Endothelial cell of umbilical vein (primary cell): Measurements from ENCODE around the gene TRERF1. TPM values are rescaled to one million over a fixed set of nuclear protein-coding genes. Genes with fewer than 3 reads are reported as not detected.

Experiments used
- BruUV-seq: library from RNA; stranded (reverse); fragments of 400-500 nt; replicated peaks from 2 replicates; lab custom pipeline; 2021; lab: Mats Ljungman, UMichigan
- CTCF ChIA-PET: fragments of 300-600, 350-600 bp; sonication (Branson Sonifier 250); formaldehyde crosslinking; loops from one replicate; lab custom pipeline; 2021; ENCODE audit warnings: antibody characterized with exemption, inconsistent platforms; lab: Charles Lee
- POLR2A ChIA-PET: fragments of 300-600, 350-600 bp; sonication (Branson Sonifier 250); formaldehyde crosslinking; loops from one replicate; lab custom pipeline; 2021; ENCODE audit warnings: antibody characterized with exemption, inconsistent platforms; lab: Charles Lee
- DNase-seq: peaks from one replicate; pipeline ENCODE4 v3.0.0-alpha.2; 2011; ENCODE audit warnings: low read depth, low spot score
- FAIRE-seq: peaks from 2 replicates; lab custom pipeline; 2011; peaks lifted over from hg19 to GRCh38; lab: Jason Lieb, UNC
- H2AFZ ChIP-seq: 2 replicates; pipeline ENCODE4 v1.6.0; 2012; ENCODE audit warnings: low read depth, low read length, control low read depth, inconsistent platforms
- H3K27ac ChIP-seq: 2 replicates; pipeline ENCODE4 v1.5.1; 2011; ENCODE audit warnings: low read depth, mild to moderate bottlenecking, control low read depth, low read length, moderate library complexity; ENCODE audit not compliant: insufficient read depth
- H3K27me3 ChIP-seq, 2 experiments: 2 replicates each; pipeline versions ENCODE4 v1.6.0 to v1.6.1; 2011; ENCODE audit warnings: low read length in 2 of 2, mixed read lengths in 1 of 2; ENCODE audit not compliant: control insufficient read depth in 2 of 2, insufficient read depth in 2 of 2
- H3K36me3 ChIP-seq, 2 experiments: 2 replicates in 1 of 2; 3 replicates in 1 of 2; pipeline ENCODE4 v1.5.1; 2011; ENCODE audit warnings: low read length in 2 of 2, mild to moderate bottlenecking in 1 of 2, moderate library complexity in 1 of 2; ENCODE audit not compliant: control insufficient read depth in 2 of 2, insufficient read depth in 2 of 2; ENCODE audit errors: extremely low read depth in 1 of 2
- H3K4me1 ChIP-seq: 3 replicates; pipeline ENCODE4 v1.5.1; 2011; ENCODE audit warnings: mild to moderate bottlenecking, low read length; ENCODE audit not compliant: control insufficient read depth, insufficient read depth; ENCODE audit errors: extremely low read depth
- H3K4me2 ChIP-seq: 2 replicates; pipeline ENCODE4 v1.6.1; 2011; ENCODE audit warnings: low read length, control low read depth, mixed read lengths; ENCODE audit not compliant: insufficient read depth
- H3K4me3 ChIP-seq, 3 experiments: fragments of 200-600 bp in 1 of 3; sonication (generic), shearing (Covaris generic) in 1 of 3; replicated peaks in 1 of 3; 2 replicates each; pipeline ENCODE4 v1.5.1; 2011 to 2016; ENCODE audit warnings: control low read depth in 3 of 3, low read length in 3 of 3, mild to moderate bottlenecking in 2 of 3, inconsistent platforms in 1 of 3, low read depth in 1 of 3, moderate library complexity in 1 of 3; ENCODE audit not compliant: insufficient read depth in 1 of 3
- H3K79me2 ChIP-seq: 2 replicates; pipeline ENCODE4 v1.6.0; 2012; ENCODE audit warnings: low read length, inconsistent platforms; ENCODE audit not compliant: control insufficient read depth, insufficient read depth
- H3K9ac ChIP-seq: replicated peaks from 2 replicates; pipeline ENCODE3; 2011; ENCODE audit warnings: low read length, control low read depth; ENCODE audit not compliant: insufficient read depth; ENCODE audit errors: extremely low read depth
- H3K9me1 ChIP-seq: replicated peaks from 3 replicates; pipeline ENCODE4 v1.6.0; 2011; ENCODE audit warnings: mild to moderate bottlenecking, low read length; ENCODE audit not compliant: control insufficient read depth, insufficient read depth; ENCODE audit errors: extremely low read depth
- H3K9me3 ChIP-seq: replicated peaks from 2 replicates; pipeline ENCODE4 v1.5.1; 2012; ENCODE audit warnings: low read length, inconsistent platforms; ENCODE audit not compliant: control insufficient read depth, insufficient read depth
- H4K20me1 ChIP-seq: replicated peaks from 2 replicates; pipeline ENCODE3; 2011; ENCODE audit warnings: mild to moderate bottlenecking, low read length; ENCODE audit not compliant: control insufficient read depth, insufficient read depth; ENCODE audit errors: extremely low read depth
- CTCF ChIP-seq, 2 donors: IDR thresholded peaks; 1 replicate in 1 of 2; 2 replicates in 1 of 2; pipeline ENCODE4 v1.5.1; 2011; ENCODE audit warnings: low read length in 2 of 2, mild to moderate bottlenecking in 2 of 2, moderate library complexity in 2 of 2, control low read depth in 1 of 2, inconsistent platforms in 1 of 2, low read depth in 1 of 2; ENCODE audit not compliant: insufficient read depth in 1 of 2; ENCODE audit errors: extremely low read depth in 1 of 2
- EZH2 ChIP-seq: IDR thresholded peaks from 2 replicates; pipeline ENCODE4 v1.6.1; 2012; ENCODE audit warnings: borderline replicate concordance, low read depth, mild to moderate bottlenecking, moderate library complexity, low read length, inconsistent platforms; ENCODE audit not compliant: severe bottlenecking
- FOS ChIP-seq: IDR thresholded peaks from 2 replicates; pipeline ENCODE4 v1.6.1; 2011; ENCODE audit warnings: mild to moderate bottlenecking, low read length, moderate library complexity, borderline replicate concordance; ENCODE audit not compliant: insufficient read depth
- GATA2 ChIP-seq: IDR thresholded peaks from 2 replicates; pipeline ENCODE4 v1.7.0; 2011; ENCODE audit warnings: low read depth, mild to moderate bottlenecking, moderate library complexity, mixed read lengths, low read length; ENCODE audit not compliant: insufficient read length, insufficient read depth
- JUN ChIP-seq: IDR thresholded peaks from 2 replicates; pipeline ENCODE4 v1.6.1; 2011; ENCODE audit warnings: borderline replicate concordance, low read depth; ENCODE audit not compliant: insufficient read length, insufficient read depth
- MAX ChIP-seq: IDR thresholded peaks from 2 replicates; pipeline ENCODE4 v1.6.1; 2011; ENCODE audit not compliant: insufficient read depth, insufficient read length
- MYC ChIP-seq: IDR thresholded peaks from one replicate; pipeline ENCODE4 v1.6.1; 2011; ENCODE audit warnings: mild to moderate bottlenecking, low read depth, low read length
- POLR2A ChIP-seq: IDR thresholded peaks from 2 replicates; pipeline ENCODE4 v1.6.1; 2012; ENCODE audit warnings: low read depth, mild to moderate bottlenecking, control low read depth, low read length
- POLR2AphosphoS5 ChIP-seq: IDR thresholded peaks from 2 replicates; pipeline ENCODE4 v1.6.1; 2012; ENCODE audit warnings: low read depth, mild to moderate bottlenecking, control low read depth, low read length, moderate library complexity; ENCODE audit not compliant: insufficient read depth
- dilution Hi-C: fragments of 300-500 bp; cut with MboI; formaldehyde crosslinking; loops from one replicate; pipeline ENCODE4 v1.15.0; 2019; ENCODE audit warnings: low sequenced_read_pairs; ENCODE audit not compliant: extremely low pct_ligation_motif_present
- intact Hi-C: fragments of 100-400 bp; cut with micrococcal nuclease; formaldehyde crosslinking; loops from one replicate; pipeline ENCODE4 v1.10.0; 2022
- polyA plus RNA-seq, 4 experiments: library from polyadenylated mRNA; depleted of rRNA in 3 of 4; stranded (reverse) in 3 of 4; unstranded in 1 of 4; fragments of >200 nt; gene quantifications; 2 replicates each; pipeline versions ENCODE4 v1.2.1 to v1.2.3, GENCODE V29; 2011 to 2012; ENCODE audit warnings: missing spikeins in 1 of 4
- total RNA-seq: library from RNA; stranded (reverse); gene quantifications from 2 replicates; pipeline ENCODE4 v1.2.3, GENCODE V29; 2021

The TRERF1 gene
- total and polyA plus RNA-seq, 2 donors (not counting 3 experiments of a cell fraction or from before 2014, with no cell fraction given), result 0.73 to 5.5 TPM

DNA sequence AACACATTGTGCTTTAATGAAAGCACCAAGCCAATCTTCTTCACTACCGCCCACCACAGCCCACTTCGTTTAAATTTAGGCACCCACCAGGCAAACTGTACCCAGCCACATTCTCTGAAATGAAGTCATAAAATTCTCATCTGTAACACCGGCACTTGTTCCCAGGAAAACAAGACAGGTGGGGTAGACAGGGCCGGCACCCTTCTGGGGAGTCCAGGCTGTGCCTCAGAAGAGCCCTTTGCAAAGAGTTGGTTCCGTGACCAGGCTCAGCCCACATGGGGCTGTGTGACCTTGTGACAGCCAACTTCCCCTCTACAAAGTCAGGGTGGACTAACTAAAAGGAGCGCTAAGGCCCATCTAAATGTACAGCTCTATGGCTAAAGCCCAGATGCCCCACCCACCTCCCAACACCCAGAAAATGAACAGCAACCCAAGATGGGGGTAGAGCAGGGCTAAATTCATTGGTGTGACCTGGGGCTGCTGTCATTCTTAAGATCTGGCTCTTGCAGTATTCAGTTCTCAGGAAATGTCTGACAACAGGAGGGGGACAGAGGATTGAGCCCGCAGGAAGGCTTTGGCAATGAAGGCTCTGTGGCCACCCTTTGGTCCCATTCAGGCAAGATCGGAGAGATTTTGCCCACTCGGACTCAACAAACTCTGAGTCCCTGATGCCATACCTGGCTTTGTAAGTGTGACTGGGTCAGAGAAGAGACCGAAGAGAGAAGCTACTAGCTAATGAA, 56.7 kb downstream of the TRERF1 start:
- dilution Hi-C loops, result no loop called here
- no peak overlapping the region for H3K27ac ChIP-seq
- no peak for FAIRE-seq
- no peak for TF ChIP-seq POLR2AphosphoS5
- TF ChIP-seq FOS, result no peak
- no peak for TF ChIP-seq MAX
- no peak for TF ChIP-seq CTCF (IDR thresholded peaks at IDR 0.05; ENCODE audit: extremely low read depth in 1 of 2, insufficient read depth in 1 of 2, low read depth in 1 of 2, low read length in 2 of 2)
- TF ChIP-seq GATA2, result no peak
- TF ChIP-seq POLR2A, result no peak
- no peak for TF ChIP-seq EZH2
- TF ChIP-seq MYC, result no peak
- no peak for TF ChIP-seq JUN
- H3K9ac ChIP-seq, result no peak overlapping the region
- H3K9me1 ChIP-seq, result no peaks in the 10 kb centered on the region
- no peaks in the 10 kb centered on the region for H3K27me3 ChIP-seq
- H4K20me1 ChIP-seq, result no peaks in the 10 kb centered on the region
- no peaks in the 10 kb centered on the region for H3K9me3 ChIP-seq
- H3K36me3 ChIP-seq, result no peaks in the 10 kb centered on the region
- no peaks in the 10 kb centered on the region for H3K79me2 ChIP-seq
- intact Hi-C loops, result no loop called here
- BruUV-seq, result no TSS peak
- no peak overlapping the region for H3K4me3 ChIP-seq
- no peak overlapping the region for H2AFZ ChIP-seq
- ChIA-PET CTCF (no interaction called here), POLR2A (no interaction called here)
- no peak overlapping the region for H3K4me2 ChIP-seq
- H3K4me1 ChIP-seq, result no peaks in the 10 kb centered on the region
- DNase-seq, result no peak
